ENCODE results near the gene BCL6B.

Gene BCL6B

GRCh38 chr17:7064261-7064660, 41.4 kb downstream of the BCL6B start:
- Histone ChIP-seq H4K20me1 (ENCODE audit: low read depth, low read length) (no peaks in the 10 kb centered on the region), H3K36me3 (ENCODE audit: low read length) (no peaks in the 10 kb centered on the region), H3F3A (ENCODE audit: insufficient read depth) (no peaks in the 10 kb centered on the region), H3K79me2 (ENCODE audit: insufficient read depth, low read length) (no peaks in the 10 kb centered on the region), H3K4me2 (ENCODE audit: low read depth, low read length, poor library complexity, severe bottlenecking) (no peak overlapping the region), H2AFZ (ENCODE audit: low read depth, low read length, severe bottlenecking) (no peak overlapping the region), H3K4me3 (ENCODE audit: insufficient read depth, low read length, poor library complexity, severe bottlenecking) (no peak overlapping the region), H3K9me3 (ENCODE audit: insufficient read depth, low read length) (no peaks in the 10 kb centered on the region), H3K27ac (ENCODE audit: low read depth, low read length) (no peak overlapping the region), H3K27me3 (ENCODE audit: low read length) (no peaks in the 10 kb centered on the region), H3K9me2 (replicated peaks; ENCODE audit: insufficient read depth, low read length) (no peaks in the 10 kb centered on the region), H3K9ac (ENCODE audit: low read length) (no peak overlapping the region)
- TF ChIP-seq EZH2phosphoT487 (conservative IDR thresholded peaks at IDR 0.05; ENCODE audit: low read length) = no peak
- TF ChIP-seq, protein P1, sequence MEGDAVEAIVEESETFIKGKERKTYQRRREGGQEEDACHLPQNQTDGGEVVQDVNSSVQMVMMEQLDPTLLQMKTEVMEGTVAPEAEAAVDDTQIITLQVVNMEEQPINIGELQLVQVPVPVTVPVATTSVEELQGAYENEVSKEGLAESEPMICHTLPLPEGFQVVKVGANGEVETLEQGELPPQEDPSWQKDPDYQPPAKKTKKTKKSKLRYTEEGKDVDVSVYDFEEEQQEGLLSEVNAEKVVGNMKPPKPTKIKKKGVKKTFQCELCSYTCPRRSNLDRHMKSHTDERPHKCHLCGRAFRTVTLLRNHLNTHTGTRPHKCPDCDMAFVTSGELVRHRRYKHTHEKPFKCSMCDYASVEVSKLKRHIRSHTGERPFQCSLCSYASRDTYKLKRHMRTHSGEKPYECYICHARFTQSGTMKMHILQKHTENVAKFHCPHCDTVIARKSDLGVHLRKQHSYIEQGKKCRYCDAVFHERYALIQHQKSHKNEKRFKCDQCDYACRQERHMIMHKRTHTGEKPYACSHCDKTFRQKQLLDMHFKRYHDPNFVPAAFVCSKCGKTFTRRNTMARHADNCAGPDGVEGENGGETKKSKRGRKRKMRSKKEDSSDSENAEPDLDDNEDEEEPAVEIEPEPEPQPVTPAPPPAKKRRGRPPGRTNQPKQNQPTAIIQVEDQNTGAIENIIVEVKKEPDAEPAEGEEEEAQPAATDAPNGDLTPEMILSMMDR (IDR thresholded peaks at IDR 0.05; ENCODE audit: insufficient read depth, low read length, poor library complexity, severe bottlenecking) = no peak

- no peak overlapping the region for H3K4me3 ChIP-seq (ENCODE audit: insufficient read depth, low read length, poor library complexity, severe bottlenecking)
- H3K9ac ChIP-seq (ENCODE audit: low read length) = no peak overlapping the region
- no peaks in the 10 kb centered on the region for H3K9me2 ChIP-seq (replicated peaks; ENCODE audit: insufficient read depth, low read length)
- TF ChIP-seq, protein P1 (IDR thresholded peaks at IDR 0.05; ENCODE audit: insufficient read depth, low read length, poor library complexity, severe bottlenecking) = no peak
- no peak for TF ChIP-seq EZH2phosphoT487 (conservative IDR thresholded peaks at IDR 0.05; ENCODE audit: low read length)
- no peak overlapping the region for H3K27ac ChIP-seq (ENCODE audit: low read depth, low read length)
- no peaks in the 10 kb centered on the region for H3F3A ChIP-seq (ENCODE audit: insufficient read depth)
- no peak overlapping the region for H2AFZ ChIP-seq (ENCODE audit: low read depth, low read length, severe bottlenecking)
- H3K27me3 ChIP-seq (ENCODE audit: low read length) = no peaks in the 10 kb centered on the region
- no peaks in the 10 kb centered on the region for H4K20me1 ChIP-seq (ENCODE audit: low read depth, low read length)
- no peaks in the 10 kb centered on the region for H3K36me3 ChIP-seq (ENCODE audit: low read length)
- H3K79me2 ChIP-seq (ENCODE audit: insufficient read depth, low read length) = no peaks in the 10 kb centered on the region
- no peak overlapping the region for H3K4me2 ChIP-seq (ENCODE audit: low read depth, low read length, poor library complexity, severe bottlenecking)
- no peaks in the 10 kb centered on the region for H3K9me3 ChIP-seq (ENCODE audit: insufficient read depth, low read length)
Measured at GRCh38 chr17:7067198-7067597, 44.3 kb downstream of the BCL6B start.

DNA sequence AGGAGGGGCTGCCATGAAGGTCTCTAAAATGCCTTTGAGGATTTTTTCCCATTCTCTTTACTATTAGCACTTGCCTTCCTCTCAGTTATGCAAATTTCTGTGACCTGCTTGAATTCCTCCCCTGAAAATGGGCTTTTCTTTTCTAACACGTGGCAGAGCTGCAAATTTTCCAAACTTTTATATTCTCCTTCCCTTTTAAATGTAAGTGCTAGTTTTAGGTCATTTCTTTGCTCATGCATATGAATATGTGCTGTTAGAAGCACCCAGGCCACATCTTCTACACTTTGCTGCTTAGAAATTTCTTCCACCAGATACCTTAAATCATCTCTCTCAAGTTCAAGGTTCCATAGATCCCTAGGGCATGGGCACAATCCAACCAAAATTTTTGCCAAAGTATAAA, 45.4 kb downstream of the BCL6B start:
- Histone ChIP-seq H3K27ac (ENCODE audit: low read depth, low read length) (no peak overlapping the region), H3K79me2 (ENCODE audit: insufficient read depth, low read length) (no peaks in the 10 kb centered on the region), H3K4me3 (ENCODE audit: insufficient read depth, low read length, poor library complexity, severe bottlenecking) (no peak overlapping the region), H3K4me2 (ENCODE audit: low read depth, low read length, poor library complexity, severe bottlenecking) (no peak overlapping the region), H3K27me3 (ENCODE audit: low read length) (no peaks in the 10 kb centered on the region), H3K9me2 (replicated peaks; ENCODE audit: insufficient read depth, low read length) (no peaks in the 10 kb centered on the region), H4K20me1 (ENCODE audit: low read depth, low read length) (no peaks in the 10 kb centered on the region), H2AFZ (ENCODE audit: low read depth, low read length, severe bottlenecking) (no peak overlapping the region), H3K9me3 (ENCODE audit: insufficient read depth, low read length) (no peaks in the 10 kb centered on the region), H3K36me3 (ENCODE audit: low read length) (no peaks in the 10 kb centered on the region), H3K9ac (ENCODE audit: low read length) (no peak overlapping the region), H3F3A (ENCODE audit: insufficient read depth) (no peaks in the 10 kb centered on the region)
- TF ChIP-seq EZH2phosphoT487 (conservative IDR thresholded peaks at IDR 0.05; ENCODE audit: low read length) = no peak

DNA sequence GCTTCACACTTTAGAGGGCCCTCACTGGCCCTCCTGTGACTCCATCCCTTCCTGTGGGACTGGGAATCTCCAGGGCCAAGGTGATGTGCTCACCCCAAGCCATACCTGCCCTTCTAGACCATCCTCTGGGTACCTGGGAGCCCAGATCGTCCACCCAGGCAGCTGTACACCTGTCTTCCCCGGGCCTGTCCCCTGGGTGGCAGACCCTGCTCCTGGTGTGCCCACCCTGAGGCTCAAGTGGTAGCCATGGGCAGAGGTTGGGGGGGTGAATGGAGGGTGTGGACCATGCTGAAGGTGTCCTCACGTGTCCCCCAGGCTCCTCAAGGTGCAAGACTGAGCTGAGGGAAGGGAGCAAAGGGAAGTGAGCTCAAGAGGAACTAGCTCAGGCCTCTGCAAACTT, 47.9 kb downstream of the BCL6B start:
- Histone ChIP-seq H3F3A (ENCODE audit: insufficient read depth) (no peaks in the 10 kb centered on the region), H2AFZ (ENCODE audit: low read depth, low read length, severe bottlenecking) (no peak overlapping the region), H3K79me2 (ENCODE audit: insufficient read depth, low read length) (no peaks in the 10 kb centered on the region), H3K9me3 (ENCODE audit: insufficient read depth, low read length) (no peaks in the 10 kb centered on the region), H3K36me3 (ENCODE audit: low read length) (no peaks in the 10 kb centered on the region), H4K20me1 (ENCODE audit: low read depth, low read length) (no peaks in the 10 kb centered on the region), H3K4me2 (ENCODE audit: low read depth, low read length, poor library complexity, severe bottlenecking) (no peak overlapping the region), H3K4me3 (ENCODE audit: insufficient read depth, low read length, poor library complexity, severe bottlenecking) (no peak overlapping the region), H3K9ac (ENCODE audit: low read length) (no peak overlapping the region), H3K9me2 (replicated peaks; ENCODE audit: insufficient read depth, low read length) (no peaks in the 10 kb centered on the region), H3K27me3 (ENCODE audit: low read length) (no peaks in the 10 kb centered on the region), H3K27ac (ENCODE audit: low read depth, low read length) (no peak overlapping the region)
- TF ChIP-seq, protein P1 (IDR thresholded peaks at IDR 0.05; ENCODE audit: insufficient read depth, low read length, poor library complexity, severe bottlenecking) = no peak
- TF ChIP-seq EZH2phosphoT487 (conservative IDR thresholded peaks at IDR 0.05; ENCODE audit: low read length) = no peak
